Activated naive CD8-positive, alpha-beta T cell (primary cell): ENCODE data around the gene WBP1L.
"Not testable (repeated sequence)": the region's sequence is repeated elsewhere in the genome, so short reads cannot be mapped to it uniquely, and the experiment has no call there.

Source experiments
- H3K27ac Mint-ChIP-seq: one replicate; pipeline ENCODE4 v1.8.0; 2021; ENCODE audit warnings: mixed read lengths
- H3K27me3 Mint-ChIP-seq: one replicate; pipeline ENCODE4 v1.8.0; 2021; ENCODE audit warnings: mixed read lengths
- H3K36me3 Mint-ChIP-seq: one replicate; pipeline ENCODE4 v1.8.0; 2021; ENCODE audit warnings: mixed read lengths
- H3K4me1 Mint-ChIP-seq: one replicate; pipeline ENCODE4 v1.8.0; 2021; ENCODE audit warnings: low read depth, mixed read lengths
- H3K4me3 Mint-ChIP-seq: one replicate; pipeline ENCODE4 v1.8.0; 2021; ENCODE audit warnings: mild to moderate bottlenecking, mixed read lengths
- H3K9me3 Mint-ChIP-seq: one replicate; pipeline ENCODE4 v1.8.0; 2021; ENCODE audit warnings: low read depth, mixed read lengths

Gene WBP1L

GRCh38 chr10:102834143-102834542 lies 90.4 kb downstream of the WBP1L start:
- peaks cover 2% of the 10 kb centered on the region for H3K27me3 Mint-ChIP-seq
- H3K9me3 Mint-ChIP-seq: peaks cover 4% of the 10 kb centered on the region
- H3K4me3 Mint-ChIP-seq: no peak overlapping the region
- peaks cover 4% of the 10 kb centered on the region for H3K36me3 Mint-ChIP-seq
- no peak overlapping the region for H3K27ac Mint-ChIP-seq
- H3K4me1 Mint-ChIP-seq: peaks cover 2% of the 10 kb centered on the region

GRCh38 chr10:102835007-102835482 lies 91.3 kb downstream of the WBP1L start:
- Mint-ChIP-seq H3K36me3 (peaks cover 4% of the 10 kb centered on the region), H3K27ac (no peak overlapping the region), H3K4me1 (peaks cover 2% of the 10 kb centered on the region), H3K27me3 (peaks cover 4% of the 10 kb centered on the region), H3K9me3 (peaks cover 4% of the 10 kb centered on the region), H3K4me3 (no peak overlapping the region)

- Mint-ChIP-seq H3K27ac (no peak within 1 kb of the TSS), H3K4me3 (no peak within 1 kb of the TSS), H3K36me3 (peaks cover 4% of the 10 kb centered on the region), H3K9me3 (peaks cover 4% of the 10 kb centered on the region), H3K4me1 (peaks cover 2% of the 10 kb centered on the region), H3K27me3 (peaks cover 4% of the 10 kb centered on the region)
Observed at GRCh38 chr10:102837230-102837721, 93.5 kb downstream of the WBP1L start, which contains the start of gene CYP17A1. Gene CYP17A1 (minus strand): TSS chr10:102837413. CDS start chr10:102837361, 52 bp downstream.

DNA sequence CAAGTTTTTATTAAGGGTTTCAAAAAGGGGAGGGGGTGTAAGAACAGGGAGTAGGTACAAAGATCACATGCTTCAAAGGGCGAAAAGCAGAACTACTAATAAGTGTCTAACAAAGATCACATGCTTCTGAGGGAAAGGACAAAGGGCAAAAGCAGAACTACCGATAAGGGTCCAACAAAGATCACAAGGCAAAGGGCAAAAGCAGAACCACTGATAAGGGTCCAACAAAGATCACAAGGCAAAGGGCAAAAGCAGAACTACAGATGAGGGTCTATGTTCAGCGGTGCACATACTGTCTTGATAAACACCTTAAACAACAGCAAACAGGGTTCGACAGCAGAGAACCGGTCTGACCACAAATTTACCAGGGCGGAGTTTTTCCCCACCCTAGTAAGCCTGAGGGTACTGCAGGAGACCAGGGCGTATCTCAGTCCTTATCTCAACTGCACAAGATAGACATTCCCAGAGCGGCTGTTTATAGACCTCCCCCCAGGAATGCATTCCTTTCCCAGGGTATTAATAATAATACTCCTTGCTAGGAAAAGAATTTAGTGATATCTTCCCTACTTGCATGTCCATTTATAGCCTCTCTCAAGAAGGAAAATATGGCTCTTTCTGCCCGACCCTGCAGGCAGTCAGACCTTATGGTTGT lies 94.7 kb downstream of the WBP1L start:
- H3K27me3 Mint-ChIP-seq, H3K4me3 Mint-ChIP-seq, H3K9me3 Mint-ChIP-seq, H3K27ac Mint-ChIP-seq, H3K4me1 Mint-ChIP-seq, H3K36me3 Mint-ChIP-seq: not testable (repeated sequence)

DNA sequence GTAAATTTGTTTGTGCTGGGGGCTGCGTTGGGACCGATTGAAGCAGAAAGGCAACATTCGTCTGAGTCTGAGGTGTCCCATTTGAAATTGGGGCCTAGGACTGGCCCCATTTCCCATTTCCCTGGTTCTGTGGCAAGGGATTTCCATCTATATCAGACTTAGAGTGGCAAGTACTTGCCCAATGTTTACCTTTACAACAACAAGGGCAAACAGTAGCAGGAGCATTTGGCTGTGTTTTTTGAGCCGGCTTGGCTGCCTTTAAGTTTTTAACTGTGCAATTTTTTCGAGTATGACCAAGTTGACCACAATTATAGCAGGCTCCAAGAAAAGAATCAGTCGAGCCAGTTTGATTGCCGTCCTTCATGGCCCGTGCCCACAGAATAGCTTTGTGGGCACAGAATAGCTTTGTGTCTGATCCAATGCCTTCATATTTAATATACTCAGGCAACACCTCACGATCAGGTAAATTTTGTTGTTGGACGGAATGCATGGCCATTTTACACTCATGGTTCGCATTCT lies 98.1 kb downstream of the WBP1L start:
- Mint-ChIP-seq H3K9me3 (peaks cover 4% of the 10 kb centered on the region), H3K27ac (no peak overlapping the region), H3K4me1 (no peaks in the 10 kb centered on the region), H3K27me3 (peaks cover 7% of the 10 kb centered on the region), H3K4me3 (no peak overlapping the region), H3K36me3 (peaks cover 10% of the 10 kb centered on the region)

GRCh38 chr10:102843139-102843538 lies 99.4 kb downstream of the WBP1L start:
- H3K4me1 Mint-ChIP-seq, H3K27me3 Mint-ChIP-seq, H3K36me3 Mint-ChIP-seq, H3K27ac Mint-ChIP-seq, H3K9me3 Mint-ChIP-seq, H3K4me3 Mint-ChIP-seq: not testable (repeated sequence)

DNA sequence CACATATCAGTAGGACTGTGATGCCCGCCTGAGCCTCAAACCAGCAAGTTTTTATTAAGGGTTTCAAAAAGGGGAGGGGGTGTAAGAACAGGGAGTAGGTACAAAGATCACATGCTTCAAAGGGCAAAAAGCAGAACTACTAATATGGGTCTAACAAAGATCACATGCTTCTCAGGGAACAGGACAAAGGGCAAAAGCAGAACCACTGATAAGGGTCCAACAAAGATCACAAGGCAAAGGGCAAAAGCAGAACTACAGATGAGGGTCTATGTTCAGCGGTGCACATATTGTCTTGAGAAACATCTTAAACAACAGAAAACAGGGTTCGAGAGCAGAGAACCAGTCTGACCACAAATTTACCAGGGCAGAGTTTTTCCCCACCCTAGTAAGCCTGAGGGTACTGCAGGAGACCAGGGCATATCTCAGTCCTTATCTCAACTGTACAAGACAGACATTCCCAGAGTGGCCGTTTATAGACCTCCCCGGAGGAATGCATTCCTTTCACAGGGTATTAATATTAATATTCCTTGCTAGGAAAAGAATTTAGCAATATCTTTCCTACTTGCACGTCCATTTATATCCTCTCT lies 100.5 kb downstream of the WBP1L start:
- not testable (repeated sequence) for H3K27me3 Mint-ChIP-seq, H3K27ac Mint-ChIP-seq, H3K4me3 Mint-ChIP-seq, H3K9me3 Mint-ChIP-seq, H3K36me3 Mint-ChIP-seq, H3K4me1 Mint-ChIP-seq

- Mint-ChIP-seq H3K4me1 (no peaks in the 10 kb centered on the region), H3K27me3 (peaks cover 4% of the 10 kb centered on the region), H3K36me3 (peaks cover 6% of the 10 kb centered on the region), H3K4me3 (no peak overlapping the region), H3K9me3 (no peaks in the 10 kb centered on the region), H3K27ac (no peak overlapping the region)
Observed at GRCh38 chr10:102845352-102845902, 101.7 kb downstream of the WBP1L start.

DNA sequence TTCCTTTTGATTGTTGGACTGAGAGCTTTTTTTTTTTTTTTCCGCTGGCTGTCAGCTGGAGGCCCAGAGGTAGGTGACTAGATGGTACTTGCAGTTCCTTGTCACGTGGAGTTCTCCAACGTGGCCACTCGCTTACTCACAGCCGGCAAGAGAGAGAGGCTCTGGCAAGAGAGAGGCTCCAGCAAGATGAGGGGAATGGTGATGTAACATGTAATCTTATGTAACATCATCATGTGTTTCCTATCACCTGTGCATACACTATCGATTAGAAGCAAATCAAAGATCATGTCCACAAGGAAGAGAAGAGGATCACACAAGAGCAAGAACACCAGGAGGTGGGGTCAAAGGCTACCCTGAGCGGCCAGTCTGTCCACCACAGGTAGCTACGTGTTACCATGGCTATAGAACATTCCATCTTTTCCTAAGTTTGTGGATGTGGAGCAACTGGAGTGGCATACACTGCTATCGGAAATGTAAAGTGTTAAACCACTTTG lies 106.3 kb downstream of the WBP1L start:
- no peak overlapping the region for H3K4me3 Mint-ChIP-seq
- peaks cover 4% of the 10 kb centered on the region for H3K4me1 Mint-ChIP-seq
- H3K27ac Mint-ChIP-seq: no peak overlapping the region
- H3K27me3 Mint-ChIP-seq: no peaks in the 10 kb centered on the region
- H3K36me3 Mint-ChIP-seq: peaks cover 2% of the 10 kb centered on the region
- H3K9me3 Mint-ChIP-seq: no peaks in the 10 kb centered on the region

GRCh38 chr10:102853237-102853636 lies 109.5 kb downstream of the WBP1L start:
- H3K36me3 Mint-ChIP-seq, H3K4me3 Mint-ChIP-seq, H3K27ac Mint-ChIP-seq, H3K9me3 Mint-ChIP-seq, H3K27me3 Mint-ChIP-seq: not testable (repeated sequence)
- peaks cover 18% of the 10 kb centered on the region for H3K4me1 Mint-ChIP-seq

DNA sequence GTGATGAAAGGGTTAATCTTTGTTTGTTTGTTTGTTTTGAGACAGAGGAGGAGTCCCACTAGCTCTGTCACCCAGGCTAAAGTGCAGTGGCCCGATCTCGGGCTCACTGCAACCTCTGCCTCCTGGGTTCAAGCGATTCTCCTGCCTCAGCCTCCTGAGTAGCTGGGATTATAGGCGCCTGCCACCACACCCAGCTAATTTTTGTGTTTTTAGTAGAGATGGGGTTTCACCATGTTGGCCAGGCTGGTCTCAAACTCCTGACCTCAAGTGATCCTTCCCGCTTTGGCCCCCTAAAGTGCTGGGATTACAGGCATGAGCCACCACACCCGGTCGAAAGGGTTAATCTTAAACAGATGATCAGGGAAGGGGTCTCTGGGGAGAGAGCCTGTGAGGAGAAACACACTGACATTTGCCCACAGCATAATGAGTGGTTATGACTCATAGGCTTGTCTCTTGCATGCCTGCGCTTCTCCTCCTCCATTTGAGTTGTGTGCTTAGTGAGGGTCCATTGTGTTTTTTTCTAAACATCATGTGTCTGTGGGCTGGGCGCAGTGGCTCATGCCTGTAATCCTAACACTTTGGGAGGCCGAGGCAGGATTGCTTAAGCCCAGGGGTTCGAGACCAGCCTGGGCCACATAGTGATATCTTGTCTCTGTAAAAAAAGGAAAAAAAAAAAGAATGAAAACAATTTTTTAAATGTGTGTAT lies 112.1 kb downstream of the WBP1L start:
- not testable (repeated sequence) for H3K36me3 Mint-ChIP-seq, H3K9me3 Mint-ChIP-seq, H3K27me3 Mint-ChIP-seq, H3K27ac Mint-ChIP-seq
- Mint-ChIP-seq H3K4me3 (peak overlapping the region; percentile 60), H3K4me1 (peaks cover 18% of the 10 kb centered on the region)

- peaks cover 18% of the 10 kb centered on the region for H3K4me1 Mint-ChIP-seq
- no peaks in the 10 kb centered on the region for H3K27me3 Mint-ChIP-seq
- H3K36me3 Mint-ChIP-seq: peaks cover 8% of the 10 kb centered on the region
- no peaks in the 10 kb centered on the region for H3K9me3 Mint-ChIP-seq
- H3K27ac Mint-ChIP-seq: no peak overlapping the region
- no peak overlapping the region for H3K4me3 Mint-ChIP-seq
Observed at GRCh38 chr10:102856758-102857424, 113.1 kb downstream of the WBP1L start.

DNA sequence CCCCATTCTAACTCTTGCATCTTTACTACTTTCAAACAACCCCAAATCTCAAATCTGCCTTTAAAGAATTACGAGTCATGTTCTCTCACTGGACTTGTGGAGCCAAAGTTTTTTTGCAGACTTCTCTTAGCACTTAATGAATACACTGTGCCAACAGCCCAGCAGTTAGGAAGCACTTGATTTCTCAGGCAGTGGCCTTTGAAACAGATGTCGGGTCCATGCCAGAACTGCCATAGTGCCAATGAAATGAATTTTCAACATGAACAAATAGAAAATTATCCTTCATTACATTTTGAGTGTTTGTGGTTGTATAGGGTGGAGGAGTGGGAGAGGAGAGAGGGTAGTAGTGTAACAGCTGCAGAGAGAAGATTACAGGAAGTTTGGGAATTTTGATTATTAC lies 116.2 kb downstream of the WBP1L start:
- Mint-ChIP-seq H3K9me3 (no peaks in the 10 kb centered on the region), H3K27me3 (no peaks in the 10 kb centered on the region), H3K4me1 (peaks cover 14% of the 10 kb centered on the region), H3K4me3 (no peak overlapping the region), H3K27ac (no peak overlapping the region), H3K36me3 (peaks cover 14% of the 10 kb centered on the region)

- Mint-ChIP-seq H3K27me3 (no peaks in the 10 kb centered on the region), H3K4me3 (no peak overlapping the region), H3K27ac (no peak overlapping the region), H3K9me3 (no peaks in the 10 kb centered on the region), H3K4me1 (no peaks in the 10 kb centered on the region), H3K36me3 (peaks cover 16% of the 10 kb centered on the region)
Observed at GRCh38 chr10:102863660-102864059, 119.9 kb downstream of the WBP1L start.
